GM12891 (cell line): ENCODE data around the gene COL10A1.

Source experiments
- PAX5 ChIP-seq: IDR thresholded peaks from 2 replicates; pipeline ENCODE4 v1.6.1; 2011; ENCODE audit warnings: low read length, moderate library complexity, mild to moderate bottlenecking; ENCODE audit not compliant: insufficient read depth, severe bottlenecking
- POLR2A ChIP-seq: IDR thresholded peaks from 2 replicates; pipeline ENCODE4 v1.6.1; 2011; ENCODE audit warnings: low read depth, low read length, control low read depth
- POLR2AphosphoS5 ChIP-seq: IDR thresholded peaks from 2 replicates; pipeline ENCODE4 v1.6.1; 2011; ENCODE audit warnings: low read depth, low read length, control low read depth
- POU2F2 ChIP-seq: IDR thresholded peaks from 2 replicates; pipeline ENCODE4 v1.6.1; 2011; ENCODE audit warnings: low read depth, mild to moderate bottlenecking, control low read depth, low read length, moderate library complexity
- SPI1 ChIP-seq: IDR thresholded peaks from 2 replicates; pipeline ENCODE4 v1.6.1; 2011; ENCODE audit warnings: low read depth, low read length, control low read depth
- TAF1 ChIP-seq: IDR thresholded peaks from 2 replicates; pipeline ENCODE4 v1.6.1; 2011; ENCODE audit warnings: low read depth, low read length, control low read depth

GRCh38 chr6:116158641-116159040 is 32.7 kb upstream of the COL10A1 start:
- TF ChIP-seq POLR2AphosphoS5, result no peak
- no peak for TF ChIP-seq PAX5
- no peak for TF ChIP-seq POLR2A
- no peak for TF ChIP-seq TAF1
- no peak for TF ChIP-seq SPI1
- TF ChIP-seq POU2F2, result no peak
